Embryonic facial prominence (tissue), 1 donor: ENCODE measurements around the gene TTC21A.
A peak's percentile ranks its signal among the peaks of the same experiment; 100 is the strongest.
"Not testable (repeated sequence)": the region's sequence is repeated elsewhere in the genome, so short reads cannot be mapped to it uniquely, and the experiment has no call there.

Experiments
- DNase-seq: peaks from one replicate; pipeline ENCODE4 v3.0.0-alpha.2; 2016; ENCODE audit errors: extremely low spot score

The TTC21A gene, protein sequence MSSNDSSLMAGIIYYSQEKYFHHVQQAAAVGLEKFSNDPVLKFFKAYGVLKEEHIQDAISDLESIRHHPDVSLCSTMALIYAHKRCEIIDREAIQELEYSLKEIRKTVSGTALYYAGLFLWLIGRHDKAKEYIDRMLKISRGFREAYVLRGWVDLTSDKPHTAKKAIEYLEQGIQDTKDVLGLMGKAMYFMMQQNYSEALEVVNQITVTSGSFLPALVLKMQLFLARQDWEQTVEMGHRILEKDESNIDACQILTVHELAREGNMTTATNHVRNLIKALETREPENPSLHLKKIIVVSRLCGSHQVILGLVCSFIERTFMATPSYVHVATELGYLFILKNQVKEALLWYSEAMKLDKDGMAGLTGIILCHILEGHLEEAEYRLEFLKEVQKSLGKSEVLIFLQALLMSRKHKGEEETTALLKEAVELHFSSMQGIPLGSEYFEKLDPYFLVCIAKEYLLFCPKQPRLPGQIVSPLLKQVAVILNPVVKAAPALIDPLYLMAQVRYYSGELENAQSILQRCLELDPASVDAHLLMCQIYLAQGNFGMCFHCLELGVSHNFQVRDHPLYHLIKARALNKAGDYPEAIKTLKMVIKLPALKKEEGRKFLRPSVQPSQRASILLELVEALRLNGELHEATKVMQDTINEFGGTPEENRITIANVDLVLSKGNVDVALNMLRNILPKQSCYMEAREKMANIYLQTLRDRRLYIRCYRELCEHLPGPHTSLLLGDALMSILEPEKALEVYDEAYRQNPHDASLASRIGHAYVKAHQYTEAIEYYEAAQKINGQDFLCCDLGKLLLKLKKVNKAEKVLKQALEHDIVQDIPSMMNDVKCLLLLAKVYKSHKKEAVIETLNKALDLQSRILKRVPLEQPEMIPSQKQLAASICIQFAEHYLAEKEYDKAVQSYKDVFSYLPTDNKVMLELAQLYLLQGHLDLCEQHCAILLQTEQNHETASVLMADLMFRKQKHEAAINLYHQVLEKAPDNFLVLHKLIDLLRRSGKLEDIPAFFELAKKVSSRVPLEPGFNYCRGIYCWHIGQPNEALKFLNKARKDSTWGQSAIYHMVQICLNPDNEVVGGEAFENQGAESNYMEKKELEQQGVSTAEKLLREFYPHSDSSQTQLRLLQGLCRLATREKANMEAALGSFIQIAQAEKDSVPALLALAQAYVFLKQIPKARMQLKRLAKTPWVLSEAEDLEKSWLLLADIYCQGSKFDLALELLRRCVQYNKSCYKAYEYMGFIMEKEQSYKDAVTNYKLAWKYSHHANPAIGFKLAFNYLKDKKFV (N-terminal part only)

DNA sequence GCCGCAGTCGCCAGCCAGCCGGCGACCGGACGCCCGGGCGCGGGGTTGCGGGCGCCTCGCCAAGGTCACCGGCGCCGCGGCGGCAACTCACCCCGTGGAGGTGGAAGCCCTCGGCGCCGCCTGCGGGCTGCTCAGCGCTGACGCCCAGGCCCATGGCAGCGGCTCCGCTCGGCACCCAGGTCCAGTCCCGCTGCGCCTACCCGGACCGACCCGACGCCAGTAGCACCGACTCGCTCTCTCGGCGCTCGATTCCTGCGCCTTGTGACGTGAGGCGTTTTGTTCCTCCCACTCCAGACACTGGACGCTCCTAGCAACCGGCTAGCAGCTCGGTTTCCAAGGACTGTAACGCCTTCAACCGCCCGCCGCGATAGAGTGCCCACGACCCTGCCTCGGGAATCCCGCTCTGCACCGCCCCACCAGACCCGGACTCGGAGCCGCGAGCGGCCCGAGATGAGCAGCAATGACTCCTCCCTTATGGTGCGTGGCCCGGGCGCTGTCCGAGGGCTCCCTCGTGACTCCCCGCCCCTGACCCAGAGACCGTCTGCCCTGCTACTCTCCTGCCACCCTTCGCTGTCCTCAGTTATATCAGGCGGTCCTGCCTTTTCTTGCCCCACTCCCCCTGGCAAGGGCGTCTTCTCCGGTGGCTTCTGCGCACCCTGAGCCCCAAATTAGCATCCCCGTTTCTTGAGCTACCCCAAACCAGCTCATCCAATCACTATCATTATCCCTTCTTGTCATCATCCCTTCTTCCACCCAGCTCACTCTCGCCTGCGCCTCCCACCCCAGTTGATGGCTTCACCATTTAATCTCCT lies at the start of gene TTC21A, which contains the start of gene GORASP1:
TSS of gene TTC21A (plus strand) at position 293 of the 812 bp plus-strand sequence. CDS start at position 451, 158 bp downstream.
TSS of gene GORASP1 (minus strand) at position 240 of the 812 bp plus-strand sequence. CDS start at position 154, 86 bp downstream.
- peak; percentile 88 for DNase-seq

DNA sequence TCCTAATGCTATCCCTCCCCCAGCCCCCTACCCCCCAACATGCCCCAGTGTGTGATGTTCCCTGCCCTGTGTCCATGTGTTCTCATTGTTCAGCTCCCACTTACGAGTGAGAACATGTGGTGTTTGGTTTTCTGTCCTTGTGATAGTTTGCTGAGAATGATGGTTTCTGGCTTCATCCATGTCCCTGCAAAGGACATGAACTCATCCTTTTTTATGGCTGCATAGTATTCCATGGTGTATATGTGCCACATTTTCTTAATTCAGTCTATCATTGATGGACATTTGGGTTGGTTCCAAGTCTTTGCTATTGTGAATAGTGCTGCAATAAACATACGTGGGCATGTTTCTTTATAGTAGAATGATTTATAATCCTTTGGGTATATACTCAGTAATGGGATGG lies 46.3 kb upstream of the TTC21A start:
- DNase-seq: not testable (repeated sequence)

DNA sequence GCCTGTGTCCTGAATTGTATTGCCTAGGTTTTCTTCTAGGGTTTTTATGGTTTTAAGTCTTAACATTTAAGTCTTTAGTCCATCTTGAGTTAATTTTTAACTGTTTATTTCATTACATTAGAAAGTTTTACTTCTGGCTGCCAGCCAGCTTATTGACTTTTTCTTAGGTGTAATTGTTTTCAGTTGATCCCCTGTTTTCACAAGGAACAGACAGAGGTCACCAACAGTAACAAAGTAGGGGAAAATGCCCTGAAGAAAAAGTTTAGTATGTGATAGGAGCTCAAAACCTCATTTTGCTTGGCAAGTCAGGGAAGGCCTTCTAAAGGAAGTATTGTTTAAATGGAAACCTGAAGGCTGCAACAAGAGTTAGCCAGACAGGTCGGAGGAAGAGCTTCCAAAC lies 45.3 kb upstream of the TTC21A start:
- no peak for DNase-seq

DNA sequence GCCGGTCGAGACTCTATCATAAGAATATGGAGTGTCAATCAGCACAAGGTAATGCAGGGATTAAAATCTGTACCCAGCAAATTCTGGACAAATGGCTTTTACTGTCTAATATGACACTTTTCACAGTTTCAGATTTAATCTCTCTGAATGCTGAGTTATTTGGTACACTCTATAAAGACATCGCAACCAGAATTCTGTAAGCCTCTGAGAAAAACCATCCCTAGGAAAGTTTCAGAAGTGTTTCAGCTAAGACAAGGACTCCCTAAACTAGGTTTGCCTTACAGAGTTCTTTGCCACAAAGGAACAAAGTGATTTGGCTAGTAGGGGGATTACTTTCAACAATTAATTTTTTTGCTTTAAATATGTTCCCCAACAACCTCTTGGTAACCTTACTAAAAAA lies 44.3 kb upstream of the TTC21A start:
- no peak for DNase-seq

DNA sequence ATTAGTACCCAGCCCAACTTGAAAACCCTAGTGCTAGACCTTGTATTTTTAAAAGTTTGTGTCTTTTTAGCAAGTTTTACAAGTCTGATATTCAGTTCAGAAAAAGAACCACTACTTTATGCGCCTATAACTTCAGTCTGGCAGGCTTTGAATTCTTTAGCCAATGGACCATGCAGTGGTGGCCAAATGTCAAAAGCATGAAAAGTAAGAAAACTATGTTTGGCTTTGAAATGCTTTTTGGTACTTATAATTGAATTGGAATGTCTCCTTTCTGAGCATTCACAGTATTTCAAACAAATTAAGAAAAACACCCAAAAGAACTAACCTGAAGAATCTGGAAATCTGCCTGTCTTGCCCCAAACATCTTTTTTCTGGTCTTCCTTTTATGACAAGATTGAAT lies 42.8 kb upstream of the TTC21A start:
- DNase-seq: no peak

DNA sequence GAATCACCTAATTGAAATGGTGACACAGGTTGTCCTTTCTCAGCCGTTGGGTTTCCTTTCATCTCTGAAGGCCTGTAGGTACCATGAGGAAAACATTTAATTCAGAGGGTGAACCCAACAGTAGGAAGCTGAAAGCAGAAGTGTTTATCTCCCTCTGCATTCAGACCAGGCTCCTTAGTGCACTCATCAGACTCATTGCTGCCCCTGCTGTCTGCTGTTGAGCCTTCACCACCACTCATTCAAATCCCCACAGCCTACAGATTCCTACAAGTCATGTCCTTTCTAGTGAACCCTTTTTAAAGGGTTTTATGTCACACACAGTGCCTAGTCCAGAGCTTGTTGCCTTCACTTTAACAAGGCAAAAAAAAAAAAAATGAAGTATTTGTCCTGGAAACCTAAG lies 42.3 kb upstream of the TTC21A start:
- DNase-seq: no peak

DNA sequence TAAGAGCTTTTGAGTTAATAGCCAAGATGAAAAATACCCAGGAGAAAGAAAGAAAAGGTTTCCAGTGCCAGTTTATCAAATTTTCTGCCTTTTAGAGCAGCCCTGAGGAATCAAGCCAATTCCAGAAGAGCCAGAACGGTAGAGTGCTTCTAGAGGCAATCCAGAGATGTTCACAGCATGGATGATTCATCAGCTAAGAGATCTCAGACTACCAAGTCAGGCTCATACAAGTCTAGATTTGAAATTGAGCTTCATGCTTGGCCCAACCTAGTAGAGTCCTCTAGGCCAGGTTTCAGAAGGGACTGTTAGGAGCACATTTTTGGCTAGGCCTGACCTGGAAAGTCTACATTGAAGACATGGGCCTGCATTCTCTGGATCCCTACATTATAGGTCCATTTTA lies 40.2 kb upstream of the TTC21A start:
- no peak for DNase-seq

DNA sequence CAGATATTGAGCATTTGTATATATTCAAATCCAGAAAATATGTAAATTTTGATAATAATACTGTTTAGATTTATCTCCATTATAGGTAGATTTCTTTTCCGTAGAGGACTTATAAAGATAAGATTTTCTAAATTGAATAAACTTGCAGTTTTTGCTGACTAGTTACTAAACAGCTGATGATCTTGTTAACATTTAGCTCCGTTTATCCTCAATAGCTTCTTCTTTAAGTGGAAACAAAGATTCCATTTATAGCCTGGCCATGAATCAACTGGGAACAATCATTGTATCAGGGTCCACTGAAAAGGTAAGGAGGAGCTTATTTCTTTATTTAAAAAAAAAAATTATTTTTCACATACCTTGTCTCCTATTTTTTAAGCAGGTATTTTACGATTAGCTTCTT lies 38.9 kb upstream of the TTC21A start:
- no peak for DNase-seq

DNA sequence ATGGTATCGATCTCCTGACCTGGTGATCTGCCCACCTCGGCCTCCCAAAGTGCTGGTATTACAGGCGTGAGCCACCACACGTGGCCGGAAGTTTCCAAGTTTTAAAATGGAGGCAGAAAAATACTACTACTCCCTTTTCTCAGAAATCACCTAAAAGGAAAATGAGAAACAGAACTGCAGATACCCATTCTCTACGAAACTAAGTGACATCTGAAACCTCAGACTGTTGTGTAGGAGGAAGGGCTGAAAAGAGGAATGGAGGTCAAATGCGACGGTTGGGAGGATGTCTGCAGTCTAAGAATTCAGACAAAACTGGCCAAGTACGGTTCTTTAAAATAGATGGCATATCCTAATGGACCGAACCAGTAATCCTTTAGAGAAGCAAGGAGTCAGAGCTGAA lies 31.6 kb upstream of the TTC21A start:
- DNase-seq: no peak

DNA sequence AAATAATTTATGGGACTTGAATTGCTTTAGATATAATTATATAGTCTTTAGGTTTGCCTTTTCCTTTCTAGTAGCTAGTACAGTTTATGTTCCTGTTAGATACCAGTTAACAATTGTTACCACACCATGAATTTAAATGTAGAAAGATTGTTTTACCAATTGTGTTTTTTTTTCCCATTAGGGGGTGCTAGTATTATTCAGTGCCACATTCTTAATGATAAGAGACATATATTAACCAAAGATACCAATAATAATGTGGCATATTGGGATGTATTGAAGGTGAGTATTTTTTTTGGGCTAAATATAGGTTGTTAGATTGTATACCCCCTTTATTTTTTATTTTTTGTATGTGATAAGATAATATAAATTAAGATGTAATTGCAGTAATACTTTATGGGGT lies 27.9 kb upstream of the TTC21A start:
- DNase-seq: no peak

DNA sequence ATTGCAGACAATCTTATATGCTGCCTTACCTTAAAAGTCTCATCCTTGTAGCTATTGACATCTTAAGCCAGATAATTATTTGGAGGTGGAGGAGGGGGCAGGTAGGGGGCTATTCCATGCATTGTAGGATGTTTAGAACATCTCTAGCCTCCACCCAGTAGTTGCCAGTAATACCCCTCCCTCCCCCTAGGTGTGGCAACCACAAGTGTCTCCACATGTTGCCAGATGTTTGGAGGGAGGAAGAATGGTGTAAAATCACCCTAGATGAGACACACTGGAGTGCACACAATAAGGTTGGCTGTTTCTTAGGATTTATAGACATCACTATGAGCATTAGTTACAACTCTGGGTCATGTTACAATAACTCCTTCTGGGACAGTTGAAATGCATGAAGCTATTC lies 27.5 kb upstream of the TTC21A start:
- DNase-seq: no peak

DNA sequence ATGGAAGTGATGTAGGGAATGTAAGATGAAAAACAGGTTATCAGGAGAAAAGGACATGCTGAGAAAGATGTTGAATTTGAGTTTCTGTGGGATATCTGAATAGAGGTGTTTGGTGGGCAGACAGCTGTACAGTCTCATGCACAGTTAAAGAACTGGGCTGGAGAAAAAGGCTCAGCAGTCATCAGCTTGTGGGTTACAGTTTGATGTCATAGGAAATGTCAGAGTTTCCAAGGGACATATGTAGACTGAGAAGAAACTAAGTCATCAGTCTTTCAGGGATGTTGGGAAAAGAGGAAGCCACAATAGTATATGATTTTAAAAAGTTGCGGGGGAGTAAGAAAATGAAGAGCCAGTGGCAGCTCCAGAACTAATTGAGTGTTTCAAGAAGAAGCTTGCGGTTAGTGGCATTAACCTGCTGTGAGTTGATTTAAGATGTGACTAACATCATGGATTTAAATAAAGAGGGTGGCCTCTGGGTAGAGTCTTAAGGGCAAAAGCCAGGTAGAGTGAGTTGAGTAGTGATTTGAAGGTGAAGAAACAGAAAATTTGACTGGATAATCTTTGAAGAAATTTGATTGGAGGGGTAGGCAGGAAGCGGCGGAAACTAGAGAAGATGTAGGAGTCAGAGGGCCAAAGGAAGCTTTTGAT lies 24.7 kb upstream of the TTC21A start:
- no peak for DNase-seq

DNA sequence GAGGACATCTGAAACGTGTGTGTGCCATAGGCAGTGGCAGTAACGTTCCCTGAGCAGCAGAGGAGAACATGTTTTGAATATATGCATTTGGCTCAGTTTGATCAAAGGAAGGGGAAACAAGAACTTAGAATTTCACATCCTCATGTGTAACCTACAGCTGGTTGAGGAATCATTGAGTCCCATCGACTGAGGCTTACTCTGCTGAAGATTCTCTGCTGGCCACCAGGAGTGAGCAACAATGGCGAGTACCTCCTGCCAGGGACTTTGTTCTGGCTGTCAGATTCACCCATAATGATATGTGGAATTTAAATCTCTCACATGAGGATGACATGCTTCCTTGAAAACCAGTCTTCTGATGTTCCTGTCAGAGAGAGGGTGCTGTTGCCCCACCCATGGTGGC lies 21.3 kb upstream of the TTC21A start:
- no peak for DNase-seq

DNA sequence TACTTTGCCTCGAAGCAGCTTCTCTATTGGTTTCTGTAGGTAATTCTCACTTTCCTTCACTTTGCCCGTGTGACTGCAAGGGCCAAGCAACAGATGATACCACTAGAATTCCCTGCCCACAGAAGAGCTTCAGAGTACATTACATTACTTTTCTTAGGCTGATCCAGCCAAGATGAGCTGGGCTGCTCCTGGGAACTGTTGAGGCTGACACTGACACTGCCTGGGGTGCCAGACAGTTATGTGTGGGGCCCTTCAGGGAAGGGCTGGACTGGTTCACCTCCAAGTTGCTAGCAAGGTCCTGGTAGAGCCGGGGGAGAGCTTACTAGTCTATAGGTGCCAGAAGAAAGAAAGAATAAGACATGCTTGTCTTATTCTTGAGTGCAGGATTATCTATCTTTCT lies 19.0 kb upstream of the TTC21A start:
- DNase-seq: no peak

DNA sequence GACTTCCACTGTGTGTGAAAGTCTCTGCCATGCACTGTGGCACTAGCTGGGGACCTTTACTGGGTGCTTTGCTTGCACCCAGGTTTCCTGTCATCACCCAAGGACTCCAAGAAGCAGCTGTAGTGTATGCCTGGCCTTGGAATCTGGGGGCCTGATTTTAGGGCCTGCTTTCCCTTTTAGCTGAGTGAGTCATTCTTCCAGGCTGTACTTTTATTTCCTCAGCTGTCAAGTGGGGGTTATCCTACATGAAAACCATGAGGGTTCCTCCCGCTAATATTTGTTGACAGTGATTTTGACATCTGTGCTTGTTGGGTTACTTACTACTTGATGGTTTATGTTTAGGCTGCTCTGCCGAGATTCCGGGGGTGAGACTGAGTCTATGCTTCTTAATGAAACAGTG lies 18.6 kb upstream of the TTC21A start:
- DNase-seq: no peak

DNA sequence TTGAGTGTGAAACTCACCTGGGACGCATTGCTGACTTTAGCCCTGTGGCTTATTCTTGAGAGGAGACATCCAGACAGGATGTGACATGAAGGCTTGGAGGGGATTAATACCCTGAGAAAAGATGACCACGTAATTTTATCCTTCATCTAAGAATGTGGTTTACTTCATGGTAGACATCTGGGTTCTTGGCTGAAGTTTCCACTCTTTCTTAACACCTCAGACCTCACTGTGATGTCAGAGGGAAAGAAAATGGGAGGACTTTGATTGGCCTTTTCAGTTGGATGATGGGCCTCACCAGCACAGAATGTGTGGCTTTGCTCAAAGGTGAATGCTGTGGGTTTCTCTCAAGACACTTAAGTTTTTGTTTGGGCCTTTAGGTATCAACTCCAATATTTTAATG lies 16.6 kb upstream of the TTC21A start:
- no peak for DNase-seq

DNA sequence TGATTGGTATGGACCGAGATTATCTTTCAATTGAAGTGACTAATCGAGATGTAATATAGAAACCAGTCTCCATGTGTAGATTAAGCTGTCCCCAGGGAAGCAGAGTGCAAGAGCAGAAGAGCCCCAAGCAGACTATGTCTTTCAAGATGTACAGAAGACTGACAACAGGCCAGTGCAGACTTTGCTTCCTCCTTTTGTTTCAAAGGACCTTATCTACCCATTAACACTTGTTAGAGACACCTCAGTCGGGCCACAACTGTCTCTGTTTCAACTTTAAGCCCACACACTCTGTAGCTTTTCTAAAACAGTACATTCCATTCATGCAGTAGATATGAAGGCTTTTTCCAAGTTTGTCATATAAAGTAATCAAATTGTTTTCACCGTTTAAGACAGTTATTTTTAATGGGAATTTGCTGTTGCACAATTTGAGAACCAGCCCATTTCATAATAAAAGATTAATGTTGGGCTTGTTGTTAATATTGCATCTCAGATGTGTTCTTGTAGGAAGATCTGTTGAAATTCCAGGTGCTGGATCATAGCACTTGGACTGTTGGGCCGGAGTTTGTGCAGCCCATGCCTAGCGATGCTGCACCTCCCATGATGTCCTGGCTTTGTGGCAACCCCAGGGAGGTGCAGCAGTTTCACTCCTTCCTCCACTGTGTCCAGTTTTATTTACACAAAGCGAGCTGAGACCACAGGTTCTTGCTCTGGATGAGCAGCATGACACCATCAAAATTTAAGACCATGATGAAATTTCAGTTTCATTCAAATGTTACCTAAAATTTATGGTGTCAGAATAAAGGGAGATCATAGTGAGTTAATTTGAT lies 12.4 kb upstream of the TTC21A start:
- DNase-seq: no peak

DNA sequence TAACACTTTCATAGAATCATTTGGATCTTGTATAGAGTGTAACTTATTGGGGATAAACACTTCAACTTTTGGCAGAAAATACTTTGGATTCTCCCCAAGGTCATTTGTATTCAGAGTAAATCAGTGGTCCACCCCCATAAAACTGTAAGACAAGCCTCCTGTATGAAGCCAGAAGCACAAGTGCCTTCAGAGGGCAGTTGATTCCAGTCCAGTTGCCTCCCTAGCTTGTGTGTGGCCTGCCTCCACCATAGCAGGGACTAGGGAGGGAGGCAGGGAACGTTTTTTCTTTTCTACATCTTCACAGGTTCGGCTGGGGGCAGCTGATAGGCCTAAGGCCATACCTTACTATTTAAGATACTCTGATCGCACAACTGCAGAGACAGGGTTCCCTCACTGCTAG lies 11.7 kb upstream of the TTC21A start:
- no peak for DNase-seq

DNA sequence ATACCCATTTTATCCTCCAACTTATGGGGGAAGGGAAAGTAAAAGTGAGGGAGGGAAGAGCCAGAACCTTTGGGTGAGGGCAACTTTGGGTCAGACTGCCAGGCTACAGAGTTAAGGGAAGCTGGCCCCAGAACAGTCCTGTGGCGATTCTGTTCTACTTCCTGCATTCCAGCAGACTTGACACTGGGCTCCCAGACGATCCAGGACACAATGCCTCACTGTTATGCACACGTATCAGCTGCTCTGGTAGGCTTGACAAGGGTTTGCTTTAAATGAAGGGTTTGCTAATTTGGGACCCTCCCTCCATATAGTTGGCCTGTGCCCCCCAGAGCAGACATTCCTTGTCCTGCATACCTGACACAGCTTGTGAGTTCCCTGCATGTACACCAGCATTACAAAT lies 10.7 kb upstream of the TTC21A start:
- no peak for DNase-seq
